B cell (primary cell): ENCODE results near the gene UBE2U. TPM values are rescaled to one million over a fixed set of nuclear protein-coding genes. Genes with fewer than 3 reads are reported as not detected.

Experiments
- ATAC-seq: fragments of 200-7000 bp; cut with Tn5 transposase; one replicate; pipeline ENCODE4 v1.10.0; 2021; ENCODE audit warnings: low read depth, mild to moderate bottlenecking, moderate number of reproducible peaks, moderate library complexity
- CTCF ChIA-PET: fragments of 350-600 bp; sonication (Branson Sonifier 250); formaldehyde crosslinking; loops from one replicate; lab custom pipeline; 2021; ENCODE audit warnings: antibody characterized with exemption, inconsistent platforms; lab: Charles Lee
- POLR2A ChIA-PET: fragments of 350-600 bp; sonication (Branson Sonifier 250); formaldehyde crosslinking; loops from one replicate; lab custom pipeline; 2021; ENCODE audit warnings: antibody characterized with exemption; lab: Charles Lee
- DNase-seq: peaks from one replicate; pipeline ENCODE4 v3.0.0; 2013
- H2AFZ ChIP-seq: 2 replicates; pipeline ENCODE4 v1.6.1; 2012; ENCODE audit warnings: mild to moderate bottlenecking, low read depth, low read length; ENCODE audit not compliant: insufficient read depth, poor library complexity, severe bottlenecking
- H3K27ac ChIP-seq, 2 donors: 1 replicate in 1 of 2; 2 replicates in 1 of 2; pipeline ENCODE4 v1.5.1; 2012 to 2013; ENCODE audit warnings: low read length in 2 of 2, mild to moderate bottlenecking in 2 of 2, moderate library complexity in 1 of 2
- H3K27me3 ChIP-seq, 4 experiments: fragments of 200-600 bp in 1 of 4; sonication (generic) in 1 of 4; replicated peaks in 1 of 4; 1 replicate in 2 of 4; 2 replicates in 2 of 4; pipeline versions ENCODE4 v1.6.1 to v1.7.0; 2013 to 2016; ENCODE audit warnings: low read length in 3 of 4, mild to moderate bottlenecking in 2 of 4, mixed read lengths in 1 of 4, moderate library complexity in 1 of 4; ENCODE audit not compliant: insufficient read depth in 4 of 4, control insufficient read depth in 3 of 4; ENCODE audit errors: control extremely low read depth in 1 of 4
- H3K36me3 ChIP-seq, 2 experiments: replicated peaks in 1 of 2; 1 replicate in 1 of 2; 2 replicates in 1 of 2; pipeline versions ENCODE4 v1.6.1 to v1.7.1; 2013; ENCODE audit warnings: low read length in 1 of 2; ENCODE audit not compliant: insufficient read depth in 2 of 2, control insufficient read depth in 1 of 2; ENCODE audit errors: control extremely low read depth in 1 of 2, extremely low read depth in 1 of 2
- H3K4me1 ChIP-seq, 2 donors: fragments of 200-600 bp in 1 of 2; sonication (generic) in 1 of 2; 1 replicate in 1 of 2; 2 replicates in 1 of 2; pipeline versions ENCODE4 v1.5.1 to v1.6.1; 2013 to 2017; ENCODE audit warnings: low read length in 2 of 2; ENCODE audit not compliant: control insufficient read depth in 2 of 2, insufficient read depth in 2 of 2
- H3K4me2 ChIP-seq: replicated peaks from 2 replicates; pipeline ENCODE3; 2012; ENCODE audit warnings: mild to moderate bottlenecking, low read depth, low read length; ENCODE audit not compliant: poor library complexity, severe bottlenecking
- H3K4me3 ChIP-seq, 5 experiments: fragments of 200-600 bp in 1 of 5; sonication (generic) in 1 of 5; 1 replicate in 3 of 5; 2 replicates in 2 of 5; pipeline versions ENCODE4 v1.5.1 to v1.7.0; 2011 to 2016; ENCODE audit warnings: low read length in 4 of 5, mild to moderate bottlenecking in 4 of 5, low read depth in 2 of 5, control low read depth in 1 of 5, moderate library complexity in 1 of 5; ENCODE audit not compliant: insufficient read depth in 1 of 5; ENCODE audit errors: control extremely low read depth in 1 of 5, extremely low read depth in 1 of 5
- H3K79me2 ChIP-seq: fragments of 200-600 bp; sonication (generic); one replicate; pipeline ENCODE4 v1.6.0; 2016; ENCODE audit warnings: low read length; ENCODE audit not compliant: control insufficient read depth, insufficient read depth
- H3K9ac ChIP-seq: fragments of 200-600 bp; sonication (generic); 2 replicates; pipeline ENCODE4 v1.6.1; 2017; ENCODE audit warnings: mild to moderate bottlenecking, low read length, moderate library complexity
- H3K9me3 ChIP-seq, 3 donors: one replicate each; pipeline versions ENCODE4 v1.6.1 to v1.7.1; 2013; ENCODE audit warnings: low read length in 2 of 3; ENCODE audit not compliant: control insufficient read depth in 2 of 3, insufficient read depth in 1 of 3; ENCODE audit errors: control extremely low read depth in 1 of 3
- H4K20me1 ChIP-seq: 2 replicates; pipeline ENCODE4 v1.6.0; 2012; ENCODE audit warnings: mild to moderate bottlenecking, low read length; ENCODE audit not compliant: insufficient read depth, control insufficient read depth, poor library complexity, severe bottlenecking
- H3K27ac Mint-ChIP-seq: one replicate; pipeline ENCODE4 v1.8.0; 2021; ENCODE audit warnings: mixed read lengths
- H3K27me3 Mint-ChIP-seq: one replicate; pipeline ENCODE4 v1.8.0; 2021; ENCODE audit warnings: mixed read lengths
- H3K4me1 Mint-ChIP-seq: one replicate; pipeline ENCODE4 v1.8.0; 2021; ENCODE audit warnings: mixed read lengths
- H3K4me3 Mint-ChIP-seq: one replicate; pipeline ENCODE4 v1.8.0; 2021; ENCODE audit warnings: mixed read lengths
- H3K9me3 Mint-ChIP-seq: one replicate; pipeline ENCODE4 v1.8.0; 2022; ENCODE audit warnings: mixed read lengths; ENCODE audit not compliant: insufficient read depth
- CTCF ChIP-seq: fragments of 200-600 bp; IDR thresholded peaks from one replicate; pipeline ENCODE4 v1.8.0; 2022; ENCODE audit warnings: antibody characterized with exemption, mild to moderate bottlenecking
- EZH2 ChIP-seq: IDR thresholded peaks from 2 replicates; pipeline ENCODE4 v1.6.1; 2012; ENCODE audit warnings: borderline replicate concordance, low read depth, mild to moderate bottlenecking, moderate library complexity, low read length; ENCODE audit not compliant: insufficient read depth, poor library complexity, severe bottlenecking
- WGBS: methylation state at CpG from one replicate; pipeline ENCODE4 v1.1.5; 2013; ENCODE audit warnings: missing lambda C conversion rate; ENCODE audit not compliant: insufficient coverage; 5-methylcytosine and 5-hydroxymethylcytosine counted together
- intact Hi-C: fragments of 100-400 bp; cut with micrococcal nuclease; formaldehyde crosslinking; loops from one replicate; pipeline ENCODE4 v1.10.0; 2022
- polyA plus RNA-seq: library from polyadenylated mRNA; depleted of rRNA; stranded (reverse); fragments of >200 nt; gene quantifications from 2 replicates; pipeline ENCODE4 v1.2.3, GENCODE V29; 2012
- total RNA-seq, 2 donors: library from RNA; stranded (reverse); fragments of 120-200 nt in 1 of 2; gene quantifications; 1 replicate in 1 of 2; 2 replicates in 1 of 2; pipeline versions ENCODE4 v1.2.3 to v1.2.4, GENCODE V29; 2013 to 2022

Gene UBE2U
- total and polyA plus RNA-seq, 2 donors (not counting 1 experiment from before 2014, with no cell fraction given) = not detected

- intact Hi-C loops = no loop called here
- no peaks in the 10 kb centered on the region for H3K9me3 ChIP-seq
- POLR2A ChIA-PET = no interaction called here
- H3K4me3 Mint-ChIP-seq = no peak overlapping the region
- DNase-seq = no peak
- H3K4me2 ChIP-seq = no peak overlapping the region
- no peaks in the 10 kb centered on the region for H3K27me3 ChIP-seq
- no peak for ATAC-seq
- H3K9ac ChIP-seq = no peak overlapping the region
- H3K36me3 ChIP-seq = no peaks in the 10 kb centered on the region
- no peaks in the 10 kb centered on the region for H3K4me1 ChIP-seq
- peaks cover 16% of the 10 kb centered on the region for H3K27me3 Mint-ChIP-seq
- H3K4me3 ChIP-seq = no peak overlapping the region
- H3K27ac ChIP-seq = no peak overlapping the region
- no peak overlapping the region for H2AFZ ChIP-seq
- 86% methylated on average over 2 of the region's 10 CpGs for WGBS
- no peaks in the 10 kb centered on the region for H3K79me2 ChIP-seq
- no peaks in the 10 kb centered on the region for H3K9me3 Mint-ChIP-seq
- no peak for TF ChIP-seq EZH2
- no peak for TF ChIP-seq CTCF
- CTCF ChIA-PET = interaction anchor here (0.7 to 1.4 kb wide), 4 partner anchors 13 to 231 kb away, joined by 3 to 4 read pairs (median 3); no protein-coding TSS in a partner anchor
- no peaks in the 10 kb centered on the region for H4K20me1 ChIP-seq
- no peak overlapping the region for H3K27ac Mint-ChIP-seq
- peaks cover 2% of the 10 kb centered on the region for H3K4me1 Mint-ChIP-seq
Observed at GRCh38 chr1:64228167-64228957, 24.9 kb downstream of the UBE2U start.

GRCh38 chr1:64229307-64229706 lies 25.9 kb downstream of the UBE2U start:
- Histone ChIP-seq H4K20me1 (no peaks in the 10 kb centered on the region), H3K4me2 (no peak overlapping the region), H2AFZ (no peak overlapping the region), H3K4me3 (no peak overlapping the region), H3K36me3 (no peaks in the 10 kb centered on the region), H3K9ac (no peak overlapping the region), H3K27me3 (peaks cover 0 to 4% (median 0%) of the 10 kb centered on the region in 4 experiments), H3K4me1 (no peaks in the 10 kb centered on the region), H3K79me2 (no peaks in the 10 kb centered on the region), H3K9me3 (no peaks in the 10 kb centered on the region), H3K27ac (no peak overlapping the region)
- H3K27me3 Mint-ChIP-seq = peaks cover 23% of the 10 kb centered on the region
- no peak overlapping the region for H3K4me3 Mint-ChIP-seq
- H3K9me3 Mint-ChIP-seq = no peaks in the 10 kb centered on the region
- peaks cover 2% of the 10 kb centered on the region for H3K4me1 Mint-ChIP-seq
- DNase-seq (no peak), ATAC-seq (no peak)
- no peak overlapping the region for H3K27ac Mint-ChIP-seq
- POLR2A ChIA-PET = no interaction called here
- TF ChIP-seq CTCF (no peak), EZH2 (no peak)
- CTCF ChIA-PET = interaction anchor here (0.7 to 1.3 kb wide), 2 partner anchors 12 to 232 kb away, joined by 3 read pairs; no protein-coding TSS in a partner anchor
- no CpG with 5 or more reads among the region's 3 CpGs for WGBS
- intact Hi-C loops = no loop called here
